Caco-2 (cell line): Measurements from ENCODE around the gene CPA5. TPM values are rescaled to one million over a fixed set of nuclear protein-coding genes. Genes with fewer than 3 reads are reported as not detected.

Source experiments
- BruUV-seq: library from RNA; stranded (reverse); fragments of 400-500 nt; replicated peaks from 2 replicates; lab custom pipeline; 2021; lab: Mats Ljungman, UMichigan
- CTCF ChIA-PET: fragments of 300-600 bp; sonication (Branson Sonifier 250); formaldehyde crosslinking; loops from one replicate; lab custom pipeline; 2022; ENCODE audit warnings: antibody characterized with exemption; lab: Charles Lee
- POLR2A ChIA-PET: fragments of 300-600 bp; sonication (Branson Sonifier 250); formaldehyde crosslinking; loops from one replicate; lab custom pipeline; 2022; ENCODE audit warnings: antibody characterized with exemption; lab: Charles Lee
- DNase-seq, 2 experiments: peaks; one replicate each; pipeline versions ENCODE4 v3.0.0 to v3.0.0-alpha.2; 2020 to 2022
- H3K27me3 ChIP-seq: replicated peaks from 2 replicates; pipeline ENCODE4 v1.6.0; 2011; ENCODE audit warnings: low read length; ENCODE audit not compliant: control insufficient read depth, insufficient read depth
- H3K36me3 ChIP-seq: 2 replicates; pipeline ENCODE4 v1.5.1; 2011; ENCODE audit warnings: low read length; ENCODE audit not compliant: control insufficient read depth, insufficient read depth
- H3K4me1 ChIP-seq: fragments of 250-450 bp; sonication (Bioruptor Pico); 2 replicates; pipeline ENCODE4 v1.5.1; 2020; ENCODE audit warnings: mild to moderate bottlenecking
- H3K4me3 ChIP-seq: 2 replicates; pipeline ENCODE4 v1.5.1; 2011; ENCODE audit warnings: low read depth, mild to moderate bottlenecking, control low read depth, low read length
- H3K9me3 ChIP-seq: fragments of 250-450 bp; sonication (Bioruptor Pico); 2 replicates; pipeline ENCODE4 v1.5.1; 2020; ENCODE audit warnings: mild to moderate bottlenecking, moderate library complexity
- H3K27ac Mint-ChIP-seq: one replicate; pipeline ENCODE4 v1.8.0; 2022; ENCODE audit warnings: mixed read lengths; ENCODE audit not compliant: unreplicated experiment
- H3K27me3 Mint-ChIP-seq: one replicate; pipeline ENCODE4 v1.8.0; 2022; ENCODE audit warnings: mixed read lengths; ENCODE audit not compliant: insufficient read depth, unreplicated experiment
- H3K36me3 Mint-ChIP-seq: one replicate; pipeline ENCODE4 v1.8.0; 2022; ENCODE audit warnings: mild to moderate bottlenecking, mixed read lengths; ENCODE audit not compliant: insufficient read depth, unreplicated experiment
- H3K4me1 Mint-ChIP-seq: one replicate; pipeline ENCODE4 v1.8.0; 2022; ENCODE audit warnings: low read depth, mixed read lengths; ENCODE audit not compliant: unreplicated experiment
- H3K4me3 Mint-ChIP-seq: one replicate; pipeline ENCODE4 v1.8.0; 2022; ENCODE audit warnings: mild to moderate bottlenecking, moderate library complexity, mixed read lengths; ENCODE audit not compliant: unreplicated experiment
- H3K9me3 Mint-ChIP-seq: one replicate; pipeline ENCODE4 v1.8.0; 2022; ENCODE audit warnings: mixed read lengths; ENCODE audit not compliant: unreplicated experiment
- intact Hi-C: fragments of 100-400 bp; cut with micrococcal nuclease; formaldehyde crosslinking; loops from one replicate; pipeline ENCODE4 v1.10.0; 2022; ENCODE audit not compliant: unreplicated experiment
- total RNA-seq: library from RNA; stranded (reverse); gene quantifications from 2 replicates; pipeline ENCODE4 v1.2.3, GENCODE V29; 2022
- TF ChIP-seq, protein P1 (sequence below), 2 experiments: fragments of 200-600 bp in 1 of 2; IDR thresholded peaks; 1 replicate in 1 of 2; 2 replicates in 1 of 2; pipeline versions ENCODE4 v1.5.1 to v1.8.0; 2011 to 2022; ENCODE audit warnings: antibody characterized with exemption in 1 of 2, control low read depth in 1 of 2, inconsistent platforms in 1 of 2, low read depth in 1 of 2, low read length in 1 of 2, mild to moderate bottlenecking in 1 of 2, moderate library complexity in 1 of 2; ENCODE audit not compliant: insufficient read depth in 1 of 2, severe bottlenecking in 1 of 2, unreplicated experiment in 1 of 2

Gene CPA5
- total RNA-seq, 1 experiment from 2014 or later: not detected

GRCh38 chr7:130333832-130334231 lies 10.8 kb upstream of the CPA5 start:
- intact Hi-C loops: no loop called here
- Histone ChIP-seq H3K9me3 (no peaks in the 10 kb centered on the region), H3K4me3 (no peak overlapping the region), H3K36me3 (no peaks in the 10 kb centered on the region), H3K4me1 (peaks cover 9% of the 10 kb centered on the region), H3K27me3 (no peaks in the 10 kb centered on the region)
- H3K27ac Mint-ChIP-seq: no peak overlapping the region
- no peaks in the 10 kb centered on the region for H3K9me3 Mint-ChIP-seq
- TF ChIP-seq, protein P1, sequence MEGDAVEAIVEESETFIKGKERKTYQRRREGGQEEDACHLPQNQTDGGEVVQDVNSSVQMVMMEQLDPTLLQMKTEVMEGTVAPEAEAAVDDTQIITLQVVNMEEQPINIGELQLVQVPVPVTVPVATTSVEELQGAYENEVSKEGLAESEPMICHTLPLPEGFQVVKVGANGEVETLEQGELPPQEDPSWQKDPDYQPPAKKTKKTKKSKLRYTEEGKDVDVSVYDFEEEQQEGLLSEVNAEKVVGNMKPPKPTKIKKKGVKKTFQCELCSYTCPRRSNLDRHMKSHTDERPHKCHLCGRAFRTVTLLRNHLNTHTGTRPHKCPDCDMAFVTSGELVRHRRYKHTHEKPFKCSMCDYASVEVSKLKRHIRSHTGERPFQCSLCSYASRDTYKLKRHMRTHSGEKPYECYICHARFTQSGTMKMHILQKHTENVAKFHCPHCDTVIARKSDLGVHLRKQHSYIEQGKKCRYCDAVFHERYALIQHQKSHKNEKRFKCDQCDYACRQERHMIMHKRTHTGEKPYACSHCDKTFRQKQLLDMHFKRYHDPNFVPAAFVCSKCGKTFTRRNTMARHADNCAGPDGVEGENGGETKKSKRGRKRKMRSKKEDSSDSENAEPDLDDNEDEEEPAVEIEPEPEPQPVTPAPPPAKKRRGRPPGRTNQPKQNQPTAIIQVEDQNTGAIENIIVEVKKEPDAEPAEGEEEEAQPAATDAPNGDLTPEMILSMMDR (IDR thresholded peaks at IDR 0.05; ENCODE audit: insufficient read depth in 1 of 2, low read depth in 1 of 2, low read length in 1 of 2, severe bottlenecking in 1 of 2, unreplicated experiment in 1 of 2): no peak
- ChIA-PET CTCF (no interaction called here), POLR2A (no interaction called here)
- no peak for DNase-seq
- H3K27me3 Mint-ChIP-seq: no peaks in the 10 kb centered on the region
- peaks cover 17% of the 10 kb centered on the region for H3K4me1 Mint-ChIP-seq
- H3K36me3 Mint-ChIP-seq: no peaks in the 10 kb centered on the region
- no TSS peak for BruUV-seq
- H3K4me3 Mint-ChIP-seq: no peak overlapping the region

GRCh38 chr7:130334274-130334673 lies 10.3 kb upstream of the CPA5 start:
- H3K4me1 Mint-ChIP-seq: peaks cover 17% of the 10 kb centered on the region
- peaks cover 9% of the 10 kb centered on the region for H3K4me1 ChIP-seq
- ChIA-PET CTCF (no interaction called here), POLR2A (no interaction called here)
- no TSS peak for BruUV-seq
- H3K9me3 ChIP-seq: no peaks in the 10 kb centered on the region
- H3K27me3 Mint-ChIP-seq: no peaks in the 10 kb centered on the region
- no peaks in the 10 kb centered on the region for H3K36me3 Mint-ChIP-seq
- no peak overlapping the region for H3K4me3 Mint-ChIP-seq
- H3K36me3 ChIP-seq: no peaks in the 10 kb centered on the region
- no peak overlapping the region for H3K27ac Mint-ChIP-seq
- H3K4me3 ChIP-seq: no peak overlapping the region
- intact Hi-C loops: no loop called here
- TF ChIP-seq, protein P1 (IDR thresholded peaks at IDR 0.05; ENCODE audit: insufficient read depth in 1 of 2, low read depth in 1 of 2, low read length in 1 of 2, severe bottlenecking in 1 of 2, unreplicated experiment in 1 of 2): no peak
- no peak for DNase-seq
- no peaks in the 10 kb centered on the region for H3K9me3 Mint-ChIP-seq
- H3K27me3 ChIP-seq: no peaks in the 10 kb centered on the region

GRCh38 chr7:130337410-130337971 lies 7.1 kb upstream of the CPA5 start:
- Mint-ChIP-seq H3K27me3 (no peaks in the 10 kb centered on the region), H3K4me3 (no peak overlapping the region), H3K27ac (no peak overlapping the region), H3K4me1 (peaks cover 10% of the 10 kb centered on the region), H3K9me3 (no peaks in the 10 kb centered on the region), H3K36me3 (no peaks in the 10 kb centered on the region)
- peaks cover 7% of the 10 kb centered on the region; the same call in 1 of the 2 replicates for H3K9me3 ChIP-seq
- POLR2A ChIA-PET: no interaction called here
- H3K4me3 ChIP-seq: no peak overlapping the region
- no TSS peak for BruUV-seq
- no peaks in the 10 kb centered on the region for H3K27me3 ChIP-seq
- H3K36me3 ChIP-seq: no peaks in the 10 kb centered on the region
- intact Hi-C loops: no loop called here
- CTCF ChIA-PET: no interaction called here
- H3K4me1 ChIP-seq: peaks cover 5% of the 10 kb centered on the region; the same call in 1 of the 2 replicates
- TF ChIP-seq, protein P1 (IDR thresholded peaks at IDR 0.05; ENCODE audit: insufficient read depth in 1 of 2, low read depth in 1 of 2, low read length in 1 of 2, severe bottlenecking in 1 of 2, unreplicated experiment in 1 of 2): no peak
- no peak for DNase-seq
